DND-41 (cell line): ENCODE data around the gene SIRPA.

Experiments
- EZH2 ChIP-seq: IDR thresholded peaks from 3 replicates; pipeline ENCODE4 v1.6.1; 2012; ENCODE audit warnings: borderline replicate concordance, low read depth, mild to moderate bottlenecking, moderate library complexity, low read length, inconsistent platforms; ENCODE audit not compliant: severe bottlenecking
- TF ChIP-seq, protein P1 (sequence below): IDR thresholded peaks from 2 replicates; pipeline ENCODE4 v1.5.1; 2012; ENCODE audit warnings: borderline replicate concordance, low read length, moderate library complexity, mild to moderate bottlenecking; ENCODE audit not compliant: poor library complexity, severe bottlenecking; ENCODE audit errors: extremely low read depth

DNA sequence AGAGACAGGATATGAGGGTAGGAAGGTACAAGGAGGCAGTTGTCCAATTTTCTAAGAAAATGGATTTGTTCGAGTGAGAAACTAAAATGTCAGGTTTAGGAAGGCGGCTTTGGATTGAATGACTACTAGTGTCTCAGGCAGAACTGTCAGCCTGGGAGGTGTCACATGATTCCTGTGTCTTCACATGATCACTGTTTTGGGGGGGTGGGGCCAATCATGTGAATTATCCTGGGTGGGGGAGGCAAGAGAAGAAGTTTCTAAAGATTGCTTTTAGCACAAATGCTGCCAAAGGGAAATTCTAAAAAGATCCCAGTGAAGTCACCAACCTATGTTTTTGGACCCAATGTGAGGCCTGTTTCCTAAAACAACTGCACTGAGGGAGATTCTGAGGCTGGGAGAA, 2.3 kb downstream of the SIRPA start:
- TF ChIP-seq, protein P1, sequence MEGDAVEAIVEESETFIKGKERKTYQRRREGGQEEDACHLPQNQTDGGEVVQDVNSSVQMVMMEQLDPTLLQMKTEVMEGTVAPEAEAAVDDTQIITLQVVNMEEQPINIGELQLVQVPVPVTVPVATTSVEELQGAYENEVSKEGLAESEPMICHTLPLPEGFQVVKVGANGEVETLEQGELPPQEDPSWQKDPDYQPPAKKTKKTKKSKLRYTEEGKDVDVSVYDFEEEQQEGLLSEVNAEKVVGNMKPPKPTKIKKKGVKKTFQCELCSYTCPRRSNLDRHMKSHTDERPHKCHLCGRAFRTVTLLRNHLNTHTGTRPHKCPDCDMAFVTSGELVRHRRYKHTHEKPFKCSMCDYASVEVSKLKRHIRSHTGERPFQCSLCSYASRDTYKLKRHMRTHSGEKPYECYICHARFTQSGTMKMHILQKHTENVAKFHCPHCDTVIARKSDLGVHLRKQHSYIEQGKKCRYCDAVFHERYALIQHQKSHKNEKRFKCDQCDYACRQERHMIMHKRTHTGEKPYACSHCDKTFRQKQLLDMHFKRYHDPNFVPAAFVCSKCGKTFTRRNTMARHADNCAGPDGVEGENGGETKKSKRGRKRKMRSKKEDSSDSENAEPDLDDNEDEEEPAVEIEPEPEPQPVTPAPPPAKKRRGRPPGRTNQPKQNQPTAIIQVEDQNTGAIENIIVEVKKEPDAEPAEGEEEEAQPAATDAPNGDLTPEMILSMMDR, result no peak
- TF ChIP-seq EZH2, result no peak
